HG03354 (cell line): ENCODE measurements around the gene MLN.

Experiments used
- ATAC-seq: cut with Tn5 transposase; IDR thresholded peaks from one replicate; pipeline ENCODE4 v1.9.1; 2021; ENCODE audit warnings: mild to moderate bottlenecking; ENCODE audit not compliant: unreplicated experiment, poor library complexity, severe bottlenecking

The MLN gene

GRCh38 chr6:33817489-33817888 lies 13.7 kb upstream of the MLN start:
- ATAC-seq, result no peak

GRCh38 chr6:33816911-33817310 lies 13.1 kb upstream of the MLN start:
- ATAC-seq, result no peak

GRCh38 chr6:33815854-33816253 lies 12.1 kb upstream of the MLN start:
- no peak for ATAC-seq

- ATAC-seq, result no peak
Observed at GRCh38 chr6:33813990-33814985, 10.5 kb upstream of the MLN start.

GRCh38 chr6:33813246-33813904 lies 9.6 kb upstream of the MLN start:
- no peak for ATAC-seq

GRCh38 chr6:33812669-33813068 lies 8.9 kb upstream of the MLN start:
- ATAC-seq, result no peak

- no peak for ATAC-seq
Observed at GRCh38 chr6:33809594-33809993, 5.8 kb upstream of the MLN start.

- ATAC-seq, result no peak
Observed at GRCh38 chr6:33808641-33809180, 4.9 kb upstream of the MLN start.

- ATAC-seq, result no peak
Observed at GRCh38 chr6:33807606-33808005, 3.8 kb upstream of the MLN start.

- no peak for ATAC-seq
Observed at GRCh38 chr6:33806841-33807240, 3.0 kb upstream of the MLN start.

- ATAC-seq, result no peak
Observed at GRCh38 chr6:33802186-33802958, 1.4 kb downstream of the MLN start.

- no peak for ATAC-seq
Observed at GRCh38 chr6:33801611-33802010, 2.2 kb downstream of the MLN start.

- ATAC-seq, result no peak
Observed at GRCh38 chr6:33800248-33800969, 3.4 kb downstream of the MLN start.

- ATAC-seq, result no peak
Observed at GRCh38 chr6:33799454-33800113, 4.2 kb downstream of the MLN start.

GRCh38 chr6:33798343-33798848 lies 5.4 kb downstream of the MLN start:
- no peak for ATAC-seq

- no peak for ATAC-seq
Observed at GRCh38 chr6:33797626-33798342, 6.0 kb downstream of the MLN start.

GRCh38 chr6:33794910-33795623 lies 8.7 kb downstream of the MLN start:
- ATAC-seq, result no peak
